ENCODE results near the gene NFAM1.

The NFAM1 gene

DNA sequence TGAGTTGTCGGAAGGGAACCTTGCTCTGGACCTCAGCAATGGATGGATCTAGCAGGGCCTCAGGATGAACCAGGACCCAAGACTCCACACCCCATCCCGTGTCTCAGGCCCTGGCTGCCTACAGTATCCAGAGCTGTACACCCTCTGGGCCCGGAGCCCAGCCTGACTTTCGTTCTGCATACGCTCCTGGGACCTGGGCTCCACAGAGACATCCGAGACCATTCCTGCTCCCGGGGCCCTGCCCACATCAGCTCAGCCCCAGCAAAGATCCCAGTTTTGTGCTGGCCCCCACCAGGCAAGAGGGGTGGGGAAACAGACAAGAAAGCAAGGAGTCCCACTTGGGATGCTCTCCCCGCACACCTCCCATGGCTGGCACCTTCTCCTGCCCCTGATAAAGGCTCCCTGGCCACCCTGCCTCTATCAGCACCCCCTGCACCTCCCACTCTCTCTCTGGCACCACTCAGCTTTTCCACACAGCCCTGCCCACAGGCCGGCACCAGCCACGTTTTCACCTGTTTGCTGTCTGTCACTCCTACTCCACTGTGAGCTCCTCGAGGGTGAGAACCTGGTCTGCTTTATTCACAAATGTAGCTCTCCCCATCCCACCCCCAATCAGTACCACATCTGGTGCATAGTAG is 97.2 kb downstream of the NFAM1 start:
- Histone ChIP-seq H3K23ac (ENCODE audit: low read length in 2 of 2) (no peak overlapping the region), H4K91ac (ENCODE audit: low read length) (no peak overlapping the region), H3K4me2 (ENCODE audit: low read length, poor library complexity, severe bottlenecking) (no peak overlapping the region), H2BK120ac (ENCODE audit: low read depth, low read length) (no peak overlapping the region), H2BK15ac (ENCODE audit: low read depth, poor library complexity, severe bottlenecking) (no peak overlapping the region), H3K9ac (ENCODE audit: low read length) (no peak overlapping the region), H2AFZ (ENCODE audit: low read depth, low read length) (no peak overlapping the region), H2AK5ac (ENCODE audit: low read length, severe bottlenecking) (no peak overlapping the region), H3K14ac (ENCODE audit: low read length in 2 of 2) (no peak overlapping the region), H2BK12ac (ENCODE audit: low read length in 2 of 2) (no peak overlapping the region), H2BK5ac (ENCODE audit: low read depth, low read length, poor library complexity, severe bottlenecking) (no peak overlapping the region), H3K27me3 (ENCODE audit: control insufficient read depth in 1 of 2, insufficient read depth in 1 of 2, low read length in 2 of 2) (peaks cover 37 to 65% of the 10 kb centered on the region in 2 experiments), H3K18ac (ENCODE audit: low read depth in 1 of 2, low read length in 2 of 2) (no peak overlapping the region), H3K36me3 (ENCODE audit: control insufficient read depth in 1 of 2, insufficient read depth in 2 of 2, low read depth in 1 of 2, low read length in 2 of 2) (no peaks in the 10 kb centered on the region), H3K4ac (ENCODE audit: low read depth in 1 of 2, low read length in 2 of 2) (no peak overlapping the region), H3K4me3 (ENCODE audit: insufficient read depth in 1 of 2, low read depth in 1 of 2, low read length in 2 of 2) (no peak overlapping the region), H3K9me3 (ENCODE audit: control insufficient read depth, low read length) (no peaks in the 10 kb centered on the region), H4K8ac (ENCODE audit: low read length) (no peak overlapping the region), H3K27ac (ENCODE audit: low read length, poor library complexity, severe bottlenecking) (no peak overlapping the region), H3K79me1 (replicated peaks; ENCODE audit: low read length, poor library complexity, severe bottlenecking) (peaks cover 7% of the 10 kb centered on the region), H3K4me1 (ENCODE audit: control insufficient read depth, insufficient read depth, low read depth, low read length) (peaks cover 1% of the 10 kb centered on the region)
- WGBS, result 82% methylated on average over 11 of the region's 11 CpGs
- DNase-seq, result no peak

DNA sequence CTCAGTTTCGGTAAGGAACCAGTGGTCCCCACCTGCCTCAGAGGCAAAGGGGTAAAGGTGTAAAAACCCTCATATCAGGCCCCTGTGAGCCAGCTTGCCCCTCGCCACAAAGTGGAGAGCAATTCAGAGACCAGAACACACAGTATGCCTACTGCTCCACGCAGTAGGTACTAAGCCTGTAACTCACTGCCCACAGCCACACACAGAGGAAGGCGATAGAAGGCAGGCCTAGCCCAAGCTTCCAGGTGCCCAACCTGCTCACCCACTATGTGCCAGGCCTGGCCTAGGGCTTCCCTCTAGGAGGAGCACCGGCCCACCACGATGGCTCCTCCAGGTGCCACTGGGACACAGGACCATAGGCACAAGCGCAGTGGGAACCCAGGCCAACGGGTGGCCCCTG is 98.7 kb downstream of the NFAM1 start:
- H3K27me3 ChIP-seq (ENCODE audit: control insufficient read depth in 1 of 2, insufficient read depth in 1 of 2, low read length in 2 of 2), result peaks cover 27 to 59% of the 10 kb centered on the region in 2 experiments
- H3K9ac ChIP-seq (ENCODE audit: low read length), result no peak overlapping the region
- H3K79me1 ChIP-seq (replicated peaks; ENCODE audit: low read length, poor library complexity, severe bottlenecking), result peaks cover 7% of the 10 kb centered on the region
- WGBS, result 88% methylated on average over 8 of the region's 8 CpGs
- no peak overlapping the region for H2AFZ ChIP-seq (ENCODE audit: low read depth, low read length)
- no peak overlapping the region for H4K91ac ChIP-seq (ENCODE audit: low read length)
- H3K4me3 ChIP-seq (ENCODE audit: insufficient read depth in 1 of 2, low read depth in 1 of 2, low read length in 2 of 2), result no peak overlapping the region
- H3K4me2 ChIP-seq (ENCODE audit: low read length, poor library complexity, severe bottlenecking), result no peak overlapping the region
- H2BK120ac ChIP-seq (ENCODE audit: low read depth, low read length), result no peak overlapping the region
- no peak overlapping the region for H3K23ac ChIP-seq (ENCODE audit: low read length in 2 of 2)
- no peak overlapping the region for H2BK5ac ChIP-seq (ENCODE audit: low read depth, low read length, poor library complexity, severe bottlenecking)
- H3K9me3 ChIP-seq (ENCODE audit: control insufficient read depth, low read length), result no peaks in the 10 kb centered on the region
- H3K14ac ChIP-seq (ENCODE audit: low read length in 2 of 2), result no peak overlapping the region
- H3K4ac ChIP-seq (ENCODE audit: low read depth in 1 of 2, low read length in 2 of 2), result no peak overlapping the region
- H3K18ac ChIP-seq (ENCODE audit: low read depth in 1 of 2, low read length in 2 of 2), result no peak overlapping the region
- H2AK5ac ChIP-seq (ENCODE audit: low read length, severe bottlenecking), result no peak overlapping the region
- no peak overlapping the region for H2BK15ac ChIP-seq (ENCODE audit: low read depth, poor library complexity, severe bottlenecking)
- peaks cover 1% of the 10 kb centered on the region for H3K4me1 ChIP-seq (ENCODE audit: control insufficient read depth, insufficient read depth, low read depth, low read length)
- no peak overlapping the region for H3K27ac ChIP-seq (ENCODE audit: low read length, poor library complexity, severe bottlenecking)
- H3K36me3 ChIP-seq (ENCODE audit: control insufficient read depth in 1 of 2, insufficient read depth in 2 of 2, low read depth in 1 of 2, low read length in 2 of 2), result peaks cover 0 to 2% of the 10 kb centered on the region in 2 experiments
- no peak overlapping the region for H4K8ac ChIP-seq (ENCODE audit: low read length)
- H2BK12ac ChIP-seq (ENCODE audit: low read length in 2 of 2), result no peak overlapping the region
- DNase-seq, result no peak

DNA sequence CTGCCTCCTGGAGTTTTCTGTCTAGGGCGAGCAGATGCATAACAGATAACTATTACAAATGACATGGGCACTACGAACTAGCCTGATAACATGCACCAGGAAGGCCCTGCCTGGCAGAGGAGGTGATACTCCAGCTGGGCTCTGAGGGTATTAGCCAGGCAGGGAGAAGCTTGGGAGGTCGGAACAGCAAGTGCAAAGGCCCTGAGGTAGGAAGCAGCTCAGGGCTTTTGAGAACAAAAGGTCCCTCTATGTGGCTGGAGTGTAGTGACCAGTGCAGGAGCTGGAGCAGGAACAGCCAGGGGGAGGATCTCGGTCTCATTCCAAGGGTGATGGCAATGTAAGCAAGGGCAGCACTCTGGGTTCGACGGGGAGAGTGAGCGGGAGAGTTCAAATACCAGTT is 100.1 kb downstream of the NFAM1 start:
- DNase-seq, result no peak
- H3K9ac ChIP-seq (ENCODE audit: low read length), result no peak overlapping the region
- no peak overlapping the region for H3K27ac ChIP-seq (ENCODE audit: low read length, poor library complexity, severe bottlenecking)
- WGBS, result 83% methylated on average over 7 of the region's 7 CpGs
- no peak overlapping the region for H3K4me2 ChIP-seq (ENCODE audit: low read length, poor library complexity, severe bottlenecking)
- H3K79me1 ChIP-seq (replicated peaks; ENCODE audit: low read length, poor library complexity, severe bottlenecking), result peaks cover 7% of the 10 kb centered on the region
- H2BK5ac ChIP-seq (ENCODE audit: low read depth, low read length, poor library complexity, severe bottlenecking), result no peak overlapping the region
- H3K9me3 ChIP-seq (ENCODE audit: control insufficient read depth, low read length), result no peaks in the 10 kb centered on the region
- no peak overlapping the region for H2BK120ac ChIP-seq (ENCODE audit: low read depth, low read length)
- H2AK5ac ChIP-seq (ENCODE audit: low read length, severe bottlenecking), result no peak overlapping the region
- no peak overlapping the region for H4K91ac ChIP-seq (ENCODE audit: low read length)
- peaks cover 26 to 65% of the 10 kb centered on the region in 2 experiments for H3K27me3 ChIP-seq (ENCODE audit: control insufficient read depth in 1 of 2, insufficient read depth in 1 of 2, low read length in 2 of 2)
- no peak overlapping the region for H3K4me3 ChIP-seq (ENCODE audit: insufficient read depth in 1 of 2, low read depth in 1 of 2, low read length in 2 of 2)
- no peak overlapping the region for H3K14ac ChIP-seq (ENCODE audit: low read length in 2 of 2)
- no peak overlapping the region for H2BK12ac ChIP-seq (ENCODE audit: low read length in 2 of 2)
- peaks cover 0 to 2% of the 10 kb centered on the region in 2 experiments for H3K36me3 ChIP-seq (ENCODE audit: control insufficient read depth in 1 of 2, insufficient read depth in 2 of 2, low read depth in 1 of 2, low read length in 2 of 2)
- no peak overlapping the region for H2AFZ ChIP-seq (ENCODE audit: low read depth, low read length)
- H3K4me1 ChIP-seq (ENCODE audit: control insufficient read depth, insufficient read depth, low read depth, low read length), result no peaks in the 10 kb centered on the region
- H3K4ac ChIP-seq (ENCODE audit: low read depth in 1 of 2, low read length in 2 of 2), result no peak overlapping the region
- no peak overlapping the region for H3K18ac ChIP-seq (ENCODE audit: low read depth in 1 of 2, low read length in 2 of 2)
- no peak overlapping the region for H4K8ac ChIP-seq (ENCODE audit: low read length)
- no peak overlapping the region for H2BK15ac ChIP-seq (ENCODE audit: low read depth, poor library complexity, severe bottlenecking)
- H3K23ac ChIP-seq (ENCODE audit: low read length in 2 of 2), result no peak overlapping the region

DNA sequence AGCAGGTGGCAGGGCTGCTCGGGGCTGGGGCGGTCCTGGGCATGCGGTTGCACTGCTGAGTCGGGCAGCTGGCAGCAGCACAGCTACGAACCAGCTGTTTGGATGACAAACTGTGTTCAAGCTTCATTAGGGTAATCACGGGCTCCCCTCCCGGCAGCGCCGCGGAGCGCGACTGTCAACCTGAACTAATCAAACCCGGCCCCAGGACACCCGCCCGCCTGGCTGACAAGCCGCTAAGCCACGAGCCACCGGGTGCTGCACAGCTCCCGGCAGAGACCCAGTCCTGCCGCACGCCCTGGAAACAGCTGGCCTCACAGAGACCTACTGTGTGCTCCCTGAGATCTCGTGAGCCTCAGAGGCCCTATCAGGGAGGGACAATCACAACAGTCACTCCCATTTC is 101.2 kb downstream of the NFAM1 start:
- Histone ChIP-seq H3K27ac (ENCODE audit: low read length, poor library complexity, severe bottlenecking) (no peak overlapping the region), H2AFZ (ENCODE audit: low read depth, low read length) (no peak overlapping the region), H3K9me3 (ENCODE audit: control insufficient read depth, low read length) (no peaks in the 10 kb centered on the region), H4K8ac (ENCODE audit: low read length) (no peak overlapping the region), H3K23ac (ENCODE audit: low read length in 2 of 2) (no peak overlapping the region), H3K9ac (ENCODE audit: low read length) (no peak overlapping the region), H2AK5ac (ENCODE audit: low read length, severe bottlenecking) (no peak overlapping the region), H2BK5ac (ENCODE audit: low read depth, low read length, poor library complexity, severe bottlenecking) (no peak overlapping the region), H2BK15ac (ENCODE audit: low read depth, poor library complexity, severe bottlenecking) (no peak overlapping the region), H3K18ac (ENCODE audit: low read depth in 1 of 2, low read length in 2 of 2) (no peak overlapping the region), H2BK12ac (ENCODE audit: low read length in 2 of 2) (no peak overlapping the region), H3K4me2 (ENCODE audit: low read length, poor library complexity, severe bottlenecking) (no peak overlapping the region), H3K14ac (ENCODE audit: low read length in 2 of 2) (no peak overlapping the region), H3K79me1 (replicated peaks; ENCODE audit: low read length, poor library complexity, severe bottlenecking) (peaks cover 4% of the 10 kb centered on the region), H2BK120ac (ENCODE audit: low read depth, low read length) (no peak overlapping the region), H3K4me1 (ENCODE audit: control insufficient read depth, insufficient read depth, low read depth, low read length) (no peaks in the 10 kb centered on the region), H3K4ac (ENCODE audit: low read depth in 1 of 2, low read length in 2 of 2) (no peak overlapping the region), H4K91ac (ENCODE audit: low read length) (no peak overlapping the region), H3K27me3 (ENCODE audit: control insufficient read depth in 1 of 2, insufficient read depth in 1 of 2, low read length in 2 of 2) (peaks cover 19 to 72% of the 10 kb centered on the region in 2 experiments), H3K4me3 (ENCODE audit: insufficient read depth in 1 of 2, low read depth in 1 of 2, low read length in 2 of 2) (no peak overlapping the region), H3K36me3 (ENCODE audit: control insufficient read depth in 1 of 2, insufficient read depth in 2 of 2, low read depth in 1 of 2, low read length in 2 of 2) (peaks cover 0 to 2% of the 10 kb centered on the region in 2 experiments)
- no peak for DNase-seq
- WGBS, result 88% methylated on average over 22 of the region's 22 CpGs

All from mesenchymal stem cell (in vitro differentiated cells and primary cell).